Thyroid gland (tissue), 4 donors: ENCODE data around the gene MNT.
"Not testable (repeated sequence)": the region's sequence is repeated elsewhere in the genome, so short reads cannot be mapped to it uniquely, and the experiment has no call there.

Experiments
- CTCF ChIP-seq, 6 experiments: fragments of 200-600 bp in 3 of 6; fragments of 450-650 bp in 3 of 6; sonication (generic) in 3 of 6; IDR thresholded peaks; one replicate each; pipeline ENCODE4 v1.5.1; 2016 to 2019; ENCODE audit warnings: antibody characterized with exemption in 6 of 6, mild to moderate bottlenecking in 2 of 6, inconsistent platforms in 1 of 6, moderate library complexity in 1 of 6
- POLR2A ChIP-seq, 2 donors: fragments of 450-650 bp; IDR thresholded peaks; one replicate each; pipeline ENCODE4 v1.6.1; 2017; ENCODE audit warnings: antibody characterized with exemption in 2 of 2, mild to moderate bottlenecking in 2 of 2, moderate library complexity in 1 of 2

GRCh38 chr17:2447479-2447878 is 46.6 kb upstream of the MNT start:
- not testable (repeated sequence) for TF ChIP-seq CTCF, POLR2A (IDR thresholded peaks at IDR 0.05)
